BJ (cell line): ENCODE results near the gene DIS3L2. TPM values are rescaled to one million over a fixed set of nuclear protein-coding genes. Genes with fewer than 3 reads are reported as not detected.

Experiments used
- CTCF ChIA-PET: fragments of 350-600 bp; formaldehyde crosslinking; extraction: SDS; loops from one replicate; lab custom pipeline; 2021; ENCODE audit warnings: antibody characterized with exemption, inconsistent platforms; lab: Yijun Ruan, JAX
- POLR2A ChIA-PET: fragments of 300-600 bp; sonication (Branson Sonifier 250); formaldehyde crosslinking; extraction: SDS; loops from one replicate; lab custom pipeline; 2021; ENCODE audit warnings: antibody characterized with exemption; lab: Charles Lee
- DNase-seq: peaks from one replicate; pipeline ENCODE4 v3.0.0-alpha.2; 2011; ENCODE audit warnings: low read depth
- H3K27me3 ChIP-seq: 2 replicates; pipeline ENCODE4 v1.6.0; 2011; ENCODE audit warnings: low read length; ENCODE audit not compliant: control insufficient read depth, insufficient read depth
- H3K36me3 ChIP-seq: 2 replicates; pipeline ENCODE4 v1.5.1; 2011; ENCODE audit warnings: low read length; ENCODE audit not compliant: control insufficient read depth, insufficient read depth
- H3K4me3 ChIP-seq: 2 replicates; pipeline ENCODE4 v1.5.1; 2011; ENCODE audit warnings: low read depth, mild to moderate bottlenecking, control low read depth, low read length
- polyA plus RNA-seq: library from polyadenylated mRNA; depleted of rRNA; stranded (reverse); fragments of >200 nt; gene quantifications from 2 replicates; pipeline ENCODE4 v1.2.3, GENCODE V29; 2011
- TF ChIP-seq, protein P1 (sequence below): IDR thresholded peaks from 2 replicates; pipeline ENCODE4 v1.5.1; 2011; ENCODE audit warnings: low read depth, mild to moderate bottlenecking, control low read depth, inconsistent platforms, low read length, moderate library complexity; ENCODE audit not compliant: insufficient read depth

DIS3L2 gene
- polyA plus RNA-seq, 1 experiment, result 12.4 TPM

- Histone ChIP-seq H3K36me3 (no peaks in the 10 kb centered on the region), H3K27me3 (no peaks in the 10 kb centered on the region), H3K4me3 (no peak overlapping the region)
- TF ChIP-seq, protein P1, sequence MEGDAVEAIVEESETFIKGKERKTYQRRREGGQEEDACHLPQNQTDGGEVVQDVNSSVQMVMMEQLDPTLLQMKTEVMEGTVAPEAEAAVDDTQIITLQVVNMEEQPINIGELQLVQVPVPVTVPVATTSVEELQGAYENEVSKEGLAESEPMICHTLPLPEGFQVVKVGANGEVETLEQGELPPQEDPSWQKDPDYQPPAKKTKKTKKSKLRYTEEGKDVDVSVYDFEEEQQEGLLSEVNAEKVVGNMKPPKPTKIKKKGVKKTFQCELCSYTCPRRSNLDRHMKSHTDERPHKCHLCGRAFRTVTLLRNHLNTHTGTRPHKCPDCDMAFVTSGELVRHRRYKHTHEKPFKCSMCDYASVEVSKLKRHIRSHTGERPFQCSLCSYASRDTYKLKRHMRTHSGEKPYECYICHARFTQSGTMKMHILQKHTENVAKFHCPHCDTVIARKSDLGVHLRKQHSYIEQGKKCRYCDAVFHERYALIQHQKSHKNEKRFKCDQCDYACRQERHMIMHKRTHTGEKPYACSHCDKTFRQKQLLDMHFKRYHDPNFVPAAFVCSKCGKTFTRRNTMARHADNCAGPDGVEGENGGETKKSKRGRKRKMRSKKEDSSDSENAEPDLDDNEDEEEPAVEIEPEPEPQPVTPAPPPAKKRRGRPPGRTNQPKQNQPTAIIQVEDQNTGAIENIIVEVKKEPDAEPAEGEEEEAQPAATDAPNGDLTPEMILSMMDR, result no peak
- ChIA-PET POLR2A (no interaction called here), CTCF (no interaction called here)
- no peak for DNase-seq
Measured at GRCh38 chr2:232195487-232195886, 234.0 kb downstream of the DIS3L2 start.

GRCh38 chr2:232196802-232197201 is 235.3 kb downstream of the DIS3L2 start:
- POLR2A ChIA-PET, result no interaction called here
- Histone ChIP-seq H3K4me3 (no peak overlapping the region), H3K36me3 (no peaks in the 10 kb centered on the region), H3K27me3 (no peaks in the 10 kb centered on the region)
- TF ChIP-seq, protein P1, result no peak
- CTCF ChIA-PET, result no interaction called here
- no peak for DNase-seq

DNA sequence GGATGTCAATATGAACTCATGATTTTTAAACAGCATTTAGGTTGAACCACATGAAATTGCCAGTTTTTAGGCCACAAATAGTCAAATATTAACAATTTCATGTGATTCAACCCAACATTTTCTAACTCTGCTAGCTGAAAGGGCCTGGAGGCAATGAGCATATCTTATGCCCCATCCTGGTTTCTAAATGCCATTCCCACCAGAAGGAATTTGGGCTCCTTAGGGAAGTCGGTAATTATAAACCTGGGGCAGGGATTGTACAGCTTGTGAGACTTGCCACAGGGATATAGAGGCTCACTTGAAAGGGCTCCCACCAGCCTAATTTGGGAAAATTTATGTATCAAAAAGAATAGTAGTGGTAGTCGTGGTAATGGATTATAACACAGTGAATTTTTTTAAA is 238.7 kb downstream of the DIS3L2 start:
- DNase-seq, result no peak
- H3K27me3 ChIP-seq, result no peaks in the 10 kb centered on the region
- POLR2A ChIA-PET, result no interaction called here
- H3K36me3 ChIP-seq, result no peaks in the 10 kb centered on the region
- CTCF ChIA-PET, result interaction anchor here (1.0 kb wide), 1 partner anchor 13 kb away, joined by 3 read pairs; no protein-coding TSS in a partner anchor
- no peak overlapping the region for H3K4me3 ChIP-seq
- TF ChIP-seq, protein P1, result no peak

- no peak for DNase-seq
- POLR2A ChIA-PET, result no interaction called here
- CTCF ChIA-PET, result interaction anchor here (0.5 kb wide), 1 partner anchor 11 kb away, joined by 3 read pairs; no protein-coding TSS in a partner anchor
- Histone ChIP-seq H3K27me3 (no peaks in the 10 kb centered on the region), H3K4me3 (no peak overlapping the region), H3K36me3 (no peaks in the 10 kb centered on the region)
- TF ChIP-seq, protein P1, result no peak
Measured at GRCh38 chr2:232203166-232203891, 241.8 kb downstream of the DIS3L2 start.

GRCh38 chr2:232203936-232204335 is 242.4 kb downstream of the DIS3L2 start:
- no peak for DNase-seq
- TF ChIP-seq, protein P1, result no peak
- Histone ChIP-seq H3K36me3 (no peaks in the 10 kb centered on the region), H3K4me3 (no peak overlapping the region), H3K27me3 (no peaks in the 10 kb centered on the region)
- POLR2A ChIA-PET, result no interaction called here
- CTCF ChIA-PET, result no interaction called here
